Panc1 (cell line): ENCODE measurements around the gene CDH13.

ENCODE experiments used
- CTCF ChIP-seq: fragments of 450-650 bp; IDR thresholded peaks from 2 replicates; pipeline ENCODE4 v1.5.1; 2017; ENCODE audit warnings: mild to moderate bottlenecking
- POLR2AphosphoS5 ChIP-seq: IDR thresholded peaks from 2 replicates; pipeline ENCODE4 v1.6.1; 2012; ENCODE audit warnings: mild to moderate bottlenecking, low read depth, low read length, moderate library complexity
- REST ChIP-seq, 2 experiments: IDR thresholded peaks; 2 replicates each; pipeline ENCODE4 v1.6.1; 2011 to 2012; ENCODE audit warnings: low read depth in 2 of 2, control low read depth in 1 of 2, low read length in 1 of 2, mild to moderate bottlenecking in 1 of 2, moderate library complexity in 1 of 2; ENCODE audit not compliant: insufficient read depth in 1 of 2
- SIN3A ChIP-seq: IDR thresholded peaks from 2 replicates; pipeline ENCODE4 v1.6.1; 2012; ENCODE audit warnings: low read depth, mild to moderate bottlenecking, low read length, moderate library complexity, borderline replicate concordance; ENCODE audit not compliant: insufficient read depth
- TCF7L2 ChIP-seq: IDR thresholded peaks from 2 replicates; pipeline ENCODE4 v1.6.1; 2011; ENCODE audit warnings: mild to moderate bottlenecking, low read depth, low read length, inconsistent platforms

GRCh38 chr16:83433201-83433600 is 806.4 kb downstream of the CDH13 start:
- TF ChIP-seq SIN3A (no peak), CTCF (no peak), REST (IDR thresholded peaks at IDR 0.05; ENCODE audit: insufficient read depth in 1 of 2, low read depth in 2 of 2, low read length in 1 of 2) (no peak), POLR2AphosphoS5 (no peak), TCF7L2 (no peak)
